Epithelial cell of esophagus (primary cell): Measurements from ENCODE around the gene SLC28A1.

Experiments used
- DNase-seq: peaks from one replicate; pipeline ENCODE4 v3.0.0; 2010; ENCODE audit warnings: low read depth
- H3K4me3 ChIP-seq: 2 replicates; pipeline ENCODE4 v1.5.1; 2011; ENCODE audit warnings: mild to moderate bottlenecking, low read length, control low read depth
- CTCF ChIP-seq: IDR thresholded peaks from 2 replicates; pipeline ENCODE4 v1.5.1; 2011; ENCODE audit warnings: low read depth, mild to moderate bottlenecking, low read length, control low read depth, inconsistent platforms; ENCODE audit not compliant: insufficient read depth; ENCODE audit errors: missing control alignments

SLC28A1 gene

GRCh38 chr15:84890670-84891162 is 6.3 kb downstream of the SLC28A1 start:
- DNase-seq: no peak
- TF ChIP-seq CTCF: no peak

GRCh38 chr15:84891339-84891738 is 6.9 kb downstream of the SLC28A1 start:
- TF ChIP-seq CTCF: no peak
- H3K4me3 ChIP-seq: no peak overlapping the region
- no peak for DNase-seq

More at GRCh38 chr15:84890670-84891162, 6.3 kb downstream of the SLC28A1 start:
- H3K4me3 ChIP-seq: no peak overlapping the region

- no peak for DNase-seq
- H3K4me3 ChIP-seq: no peak overlapping the region
- TF ChIP-seq CTCF: no peak
Observed at GRCh38 chr15:84892786-84893307, 8.4 kb downstream of the SLC28A1 start.

GRCh38 chr15:84893607-84894006 is 9.1 kb downstream of the SLC28A1 start:
- no peak overlapping the region for H3K4me3 ChIP-seq
- DNase-seq: no peak
- no peak for TF ChIP-seq CTCF

- TF ChIP-seq CTCF: no peak
- DNase-seq: no peak
- no peak overlapping the region for H3K4me3 ChIP-seq
Observed at GRCh38 chr15:84894736-84895425, 10.4 kb downstream of the SLC28A1 start.

GRCh38 chr15:84898761-84899160 is 14.3 kb downstream of the SLC28A1 start:
- TF ChIP-seq CTCF: no peak
- H3K4me3 ChIP-seq: no peak overlapping the region
- no peak for DNase-seq

GRCh38 chr15:84899750-84900149 is 15.3 kb downstream of the SLC28A1 start:
- H3K4me3 ChIP-seq: no peak overlapping the region
- TF ChIP-seq CTCF: no peak

More at GRCh38 chr15:84899750-84900149, 15.3 kb downstream of the SLC28A1 start:
- no peak for DNase-seq
